SU-DHL-6 (cell line): ENCODE measurements around the gene ASB15.

Source experiments
- H2AFZ ChIP-seq: fragments of 200-600 bp; sonication (generic); 2 replicates; pipeline ENCODE4 v1.6.1; 2014; ENCODE audit warnings: low read depth, mild to moderate bottlenecking, moderate library complexity, mixed read lengths, antibody characterized with exemption, low read length; ENCODE audit not compliant: severe bottlenecking
- H3F3A ChIP-seq: fragments of 200-600 bp; shearing (Covaris generic); 2 replicates; pipeline ENCODE4 v1.6.0; 2016; ENCODE audit warnings: antibody characterized with exemption, mild to moderate bottlenecking; ENCODE audit not compliant: insufficient read depth
- H3K27ac ChIP-seq: fragments of 200-600 bp; sonication (generic); 2 replicates; pipeline ENCODE4 v1.5.1; 2016; ENCODE audit warnings: low read depth, mild to moderate bottlenecking, low read length, moderate library complexity, mixed read lengths
- H3K27me3 ChIP-seq: fragments of 200-600 bp; sonication (generic), shearing (Covaris generic); 2 replicates; pipeline ENCODE4 v1.6.0; 2014; ENCODE audit warnings: mild to moderate bottlenecking, low read length
- H3K36me3 ChIP-seq: fragments of 200-600 bp; sonication (generic); 2 replicates; pipeline ENCODE4 v1.6.1; 2014; ENCODE audit warnings: mild to moderate bottlenecking, low read length, mixed read lengths
- H3K4me2 ChIP-seq: fragments of 300-600, 200-600 bp; shearing (Covaris generic), sonication (generic); 2 replicates; pipeline ENCODE4 v1.6.0; 2014; ENCODE audit warnings: low read length, low read depth, mild to moderate bottlenecking; ENCODE audit not compliant: poor library complexity, severe bottlenecking
- H3K4me3 ChIP-seq: fragments of 200-600 bp; sonication (generic); 2 replicates; pipeline ENCODE4 v1.5.1; 2014; ENCODE audit warnings: antibody characterized with exemption, low read length, mild to moderate bottlenecking, mixed read lengths; ENCODE audit not compliant: insufficient read depth, poor library complexity, severe bottlenecking
- H3K79me2 ChIP-seq: fragments of 200-600 bp; sonication (generic); 2 replicates; pipeline ENCODE4 v1.6.1; 2014; ENCODE audit warnings: mild to moderate bottlenecking, low read length, moderate library complexity; ENCODE audit not compliant: insufficient read depth
- H3K9ac ChIP-seq: fragments of 200-600 bp; sonication (generic); 2 replicates; pipeline ENCODE4 v1.7.0; 2014; ENCODE audit warnings: mild to moderate bottlenecking, low read length
- H3K9me2 ChIP-seq: fragments of 200-600 bp; sonication (generic); replicated peaks from 2 replicates; pipeline ENCODE4 v1.6.1; 2014; ENCODE audit warnings: low read length; ENCODE audit not compliant: insufficient read depth
- H3K9me3 ChIP-seq: fragments of 200-600 bp; sonication (generic); 2 replicates; pipeline ENCODE4 v1.6.1; 2014; ENCODE audit warnings: low read length, mixed read lengths; ENCODE audit not compliant: insufficient read depth
- H4K20me1 ChIP-seq: fragments of 200-600 bp; sonication (generic); 2 replicates; pipeline ENCODE4 v1.6.1; 2014; ENCODE audit warnings: low read depth, mild to moderate bottlenecking, antibody characterized with exemption, low read length, moderate library complexity, mixed read lengths
- CTCF ChIP-seq: fragments of 200-600 bp; sonication (generic); IDR thresholded peaks from one replicate; pipeline ENCODE4 v1.5.1; 2017; ENCODE audit warnings: antibody characterized with exemption, mild to moderate bottlenecking, low read length, moderate library complexity; ENCODE audit not compliant: insufficient read depth, poor library complexity, severe bottlenecking
- EZH2phosphoT487 ChIP-seq: fragments of 200-600 bp; sonication (generic), shearing (Covaris generic); conservative IDR thresholded peaks from 2 replicates; pipeline ENCODE4 v1.6.1; 2018; ENCODE audit warnings: mild to moderate bottlenecking, antibody characterized with exemption, low read length, moderate library complexity, mixed read lengths

The ASB15 gene

GRCh38 chr7:123602648-123603047 lies 1.0 kb downstream of the ASB15 start:
- H2AFZ ChIP-seq = no peak overlapping the region
- H3K9ac ChIP-seq = no peak overlapping the region
- H3K4me2 ChIP-seq = no peak overlapping the region
- no peaks in the 10 kb centered on the region for H3K9me2 ChIP-seq
- H3K36me3 ChIP-seq = no peaks in the 10 kb centered on the region
- H3K9me3 ChIP-seq = no peaks in the 10 kb centered on the region
- no peaks in the 10 kb centered on the region for H4K20me1 ChIP-seq
- no peaks in the 10 kb centered on the region for H3K27me3 ChIP-seq
- H3K27ac ChIP-seq = no peak overlapping the region
- TF ChIP-seq EZH2phosphoT487 (no peak), CTCF (no peak)
- no peak overlapping the region for H3K4me3 ChIP-seq
- no peaks in the 10 kb centered on the region for H3K79me2 ChIP-seq
- no peaks in the 10 kb centered on the region for H3F3A ChIP-seq

GRCh38 chr7:123604739-123605138 lies 3.1 kb downstream of the ASB15 start:
- no peaks in the 10 kb centered on the region for H3K79me2 ChIP-seq
- H3K27ac ChIP-seq = no peak overlapping the region
- H3K27me3 ChIP-seq = no peaks in the 10 kb centered on the region
- H2AFZ ChIP-seq = no peak overlapping the region
- no peak overlapping the region for H3K4me3 ChIP-seq
- no peaks in the 10 kb centered on the region for H3K36me3 ChIP-seq
- no peak overlapping the region for H3K9ac ChIP-seq
- TF ChIP-seq CTCF (no peak), EZH2phosphoT487 (no peak)
- no peaks in the 10 kb centered on the region for H3K9me3 ChIP-seq
- no peaks in the 10 kb centered on the region for H3K9me2 ChIP-seq
- H4K20me1 ChIP-seq = no peaks in the 10 kb centered on the region
- H3F3A ChIP-seq = no peaks in the 10 kb centered on the region
- H3K4me2 ChIP-seq = no peak overlapping the region

- Histone ChIP-seq H3K36me3 (no peaks in the 10 kb centered on the region), H4K20me1 (no peaks in the 10 kb centered on the region), H3K4me2 (no peak overlapping the region), H3K27me3 (no peaks in the 10 kb centered on the region), H2AFZ (no peak overlapping the region), H3K9me3 (no peaks in the 10 kb centered on the region), H3F3A (no peaks in the 10 kb centered on the region), H3K27ac (no peak overlapping the region), H3K79me2 (no peaks in the 10 kb centered on the region), H3K9me2 (no peaks in the 10 kb centered on the region), H3K9ac (no peak overlapping the region), H3K4me3 (no peak overlapping the region)
- TF ChIP-seq CTCF (no peak), EZH2phosphoT487 (no peak)
Observed at GRCh38 chr7:123607423-123607975, 5.9 kb downstream of the ASB15 start.
